Spleen (tissue), 11 donors: Measurements from ENCODE around the gene TIFAB. TPM values are rescaled to one million over a fixed set of nuclear protein-coding genes. Genes with fewer than 3 reads are reported as not detected.

Source experiments
- DNase-seq: peaks from one replicate; pipeline ENCODE4 v3.0.0-alpha.2; 2020
- H3K27ac ChIP-seq, 8 donors: fragments of 200-600 bp; sonication (generic) in 7 of 8; 1 replicate in 4 of 8; 2 replicates in 4 of 8; pipeline versions ENCODE4 v1.5.0 to v1.8.0; 2016 to 2021; ENCODE audit warnings: inconsistent platforms in 4 of 8, mild to moderate bottlenecking in 4 of 8, moderate library complexity in 1 of 8
- H3K27me3 ChIP-seq, 7 donors: fragments of 200-600 bp; sonication (generic) in 6 of 7; replicated peaks in 1 of 7; 1 replicate in 4 of 7; 2 replicates in 3 of 7; pipeline versions ENCODE4 v1.5.0 to v1.8.0; 2016 to 2021; ENCODE audit warnings: inconsistent platforms in 3 of 7, mild to moderate bottlenecking in 1 of 7
- H3K36me3 ChIP-seq, 6 donors: fragments of 200-600 bp; sonication (generic) in 5 of 6; 1 replicate in 4 of 6; 2 replicates in 2 of 6; pipeline versions ENCODE4 v1.5.0 to v1.8.0; 2016 to 2021; ENCODE audit warnings: inconsistent platforms in 2 of 6
- H3K4me1 ChIP-seq, 6 donors: fragments of 200-600 bp; sonication (generic) in 5 of 6; 1 replicate in 3 of 6; 2 replicates in 3 of 6; pipeline versions ENCODE4 v1.5.0 to v1.8.0; 2016 to 2021; ENCODE audit warnings: inconsistent platforms in 3 of 6
- H3K4me3 ChIP-seq, 8 donors: fragments of 200-600 bp; sonication (generic) in 7 of 8; 1 replicate in 4 of 8; 2 replicates in 4 of 8; pipeline versions ENCODE4 v1.5.0 to v1.8.0; 2016 to 2021; ENCODE audit warnings: inconsistent platforms in 4 of 8, mild to moderate bottlenecking in 4 of 8, moderate library complexity in 2 of 8
- H3K9me3 ChIP-seq, 8 donors: fragments of 200-600 bp; sonication (generic) in 7 of 8; 1 replicate in 4 of 8; 2 replicates in 4 of 8; pipeline versions ENCODE4 v1.5.0 to v1.8.0; 2016 to 2021; ENCODE audit warnings: inconsistent platforms in 4 of 8
- CTCF ChIP-seq, 11 experiments: fragments of 200-600 bp in 7 of 11; fragments of 450-650 bp in 4 of 11; sonication (generic) in 4 of 11; IDR thresholded peaks in 8 of 11; conservative IDR thresholded peaks in 3 of 11; 1 replicate in 7 of 11; 2 replicates in 4 of 11; pipeline versions ENCODE4 v1.4.0 to v1.8.0; 2016 to 2021; ENCODE audit warnings: antibody characterized with exemption in 11 of 11, inconsistent platforms in 4 of 11, mild to moderate bottlenecking in 1 of 11
- POLR2A ChIP-seq, 3 donors: fragments of 450-650 bp; IDR thresholded peaks; one replicate each; pipeline ENCODE4 v1.5.1; 2017; ENCODE audit warnings: antibody characterized with exemption in 3 of 3, mild to moderate bottlenecking in 1 of 3
- POLR2AphosphoS5 ChIP-seq, 3 donors: sonication (generic); formaldehyde crosslinking; IDR thresholded peaks; one replicate each; pipeline ENCODE4 v1.5.1; 2017; ENCODE audit warnings: antibody characterized with exemption in 3 of 3
- WGBS, 5 donors: extraction: QIAGEN DNeasy Blood & Tissue Kit in 3 of 5; methylation state at CpG; one replicate each; pipeline versions ENCODE4 v1.1.5 to v1.1.7; 2013 to 2018; 5-methylcytosine and 5-hydroxymethylcytosine counted together
- intact Hi-C: fragments of 100-400 bp; cut with DNase I; formaldehyde crosslinking; loops from one replicate; pipeline ENCODE4 v1.15.0; 2023; ENCODE audit warnings: low total_unique reads
- polyA plus RNA-seq, 3 donors: library from polyadenylated mRNA; stranded (reverse); fragments of 200-250 nt; gene quantifications; one replicate each; pipeline ENCODE4 v1.2.1, GENCODE V29; 2013
- total RNA-seq, 7 donors: library from RNA; depleted of rRNA in 3 of 7; stranded (reverse); fragments of >200 nt in 3 of 7; fragmentation: NEBNext Ultra II Directional in 4 of 7; extraction: Animal tissue kit (Norgen Biotek cat#: 25700) in 4 of 7; gene quantifications; one replicate each; pipeline versions ENCODE4 v1.1.0 to v1.2.1, GENCODE V29; 2016 to 2021
- donor health status: healthy with polysubstance abuse.
- donor health status: DM: no; HTN: no; CAD: no; lungs with moderate emphysema.
- donor health status: DM: no; HTN: no; CAD: no.
- donor health status: Bipolar disorder and iron deficiency.
- donor health status: healthy.
- donor health status: DM: no; HTN: no; CAD: no.
- donor health status: DM: yes; HTN: yes; CAD: no.

TIFAB gene
- total and polyA plus RNA-seq, 10 donors, result 0.37 to 4.0 (median 1.1) TPM

GRCh38 chr5:135446615-135447014, 5.5 kb downstream of the TIFAB start:
- Histone ChIP-seq H3K4me3 (no peak overlapping the region), H3K36me3 (no peaks in the 10 kb centered on the region), H3K27me3 (no peaks in the 10 kb centered on the region), H3K9me3 (no peaks in the 10 kb centered on the region), H3K27ac (no peak overlapping the region), H3K4me1 (peaks cover 0 to 7% (median 0%) of the 10 kb centered on the region in 6 donors)
- intact Hi-C loops, result no loop called here
- TF ChIP-seq POLR2AphosphoS5 (IDR thresholded peaks at IDR 0.05) (no peak), POLR2A (IDR thresholded peaks at IDR 0.05) (no peak), CTCF (IDR thresholded peaks at IDR 0.05 in 8 of 11, conservative IDR thresholded peaks at IDR 0.05 in 3 of 11) (no peak)
- 25 to 68% (median 50%) methylated on average over 7 of the region's 7 CpGs for WGBS, 5 donors
- no peak for DNase-seq

- H3K4me3 ChIP-seq, result no peak overlapping the region
- no peak for DNase-seq
- no peak overlapping the region for H3K27ac ChIP-seq
- WGBS, 5 donors, result 64 to 81% (median 71%) methylated on average over 9 of the region's 9 CpGs
- H3K4me1 ChIP-seq, result peaks cover 0 to 10% (median 0%) of the 10 kb centered on the region in 6 donors
- no peaks in the 10 kb centered on the region for H3K27me3 ChIP-seq
- no peaks in the 10 kb centered on the region for H3K36me3 ChIP-seq
- intact Hi-C loops, result no loop called here
- no peaks in the 10 kb centered on the region for H3K9me3 ChIP-seq
- no peak for TF ChIP-seq POLR2A (IDR thresholded peaks at IDR 0.05)
- no peak for TF ChIP-seq POLR2AphosphoS5 (IDR thresholded peaks at IDR 0.05)
- TF ChIP-seq CTCF (IDR thresholded peaks at IDR 0.05 in 8 of 11, conservative IDR thresholded peaks at IDR 0.05 in 3 of 11), result no peak
Measured at GRCh38 chr5:135446206-135446605, 5.9 kb downstream of the TIFAB start.

- Histone ChIP-seq H3K27me3 (no peaks in the 10 kb centered on the region), H3K36me3 (no peaks in the 10 kb centered on the region), H3K4me1 (peaks cover 0 to 10% (median 0%) of the 10 kb centered on the region in 6 donors), H3K27ac (no peak overlapping the region), H3K4me3 (no peak overlapping the region), H3K9me3 (no peaks in the 10 kb centered on the region)
- no peak for DNase-seq
- 68 to 81% (median 74%) methylated on average over 8 to 14 of the region's 14 CpGs for WGBS, 5 donors
- TF ChIP-seq POLR2AphosphoS5 (IDR thresholded peaks at IDR 0.05) (no peak), POLR2A (IDR thresholded peaks at IDR 0.05) (no peak), CTCF (IDR thresholded peaks at IDR 0.05 in 8 of 11, conservative IDR thresholded peaks at IDR 0.05 in 3 of 11) (no peak)
- intact Hi-C loops, result no loop called here
Measured at GRCh38 chr5:135445306-135445985, 6.7 kb downstream of the TIFAB start.

- TF ChIP-seq CTCF (IDR thresholded peaks at IDR 0.05 in 8 of 11, conservative IDR thresholded peaks at IDR 0.05 in 3 of 11), result no peak
- no peak for TF ChIP-seq POLR2A (IDR thresholded peaks at IDR 0.05)
- no peak for TF ChIP-seq POLR2AphosphoS5 (IDR thresholded peaks at IDR 0.05)
- DNase-seq, result no peak
- H3K36me3 ChIP-seq, result no peaks in the 10 kb centered on the region
- H3K9me3 ChIP-seq, result no peaks in the 10 kb centered on the region
- intact Hi-C loops, result no loop called here
- 76 to 85% (median 78%) methylated on average over 6 of the region's 6 CpGs for WGBS, 5 donors
- H3K4me1 ChIP-seq, result peaks cover 0 to 10% (median 0%) of the 10 kb centered on the region in 6 donors
- no peak overlapping the region for H3K27ac ChIP-seq
- no peak overlapping the region for H3K4me3 ChIP-seq
- H3K27me3 ChIP-seq, result no peaks in the 10 kb centered on the region
Measured at GRCh38 chr5:135444881-135445280, 7.3 kb downstream of the TIFAB start.
